GM18511 (cell line): ENCODE data around the gene MBD5.
A peak's percentile ranks its signal among the peaks of the same experiment; 100 is the strongest.

Experiments
- ATAC-seq: cut with Tn5 transposase; IDR thresholded peaks from one replicate; pipeline ENCODE4 v1.9.1; 2021; ENCODE audit warnings: mild to moderate bottlenecking, moderate library complexity; ENCODE audit not compliant: unreplicated experiment

MBD5 gene

GRCh38 chr2:148450531-148450930 is 429.6 kb downstream of the MBD5 start:
- no peak for ATAC-seq

DNA sequence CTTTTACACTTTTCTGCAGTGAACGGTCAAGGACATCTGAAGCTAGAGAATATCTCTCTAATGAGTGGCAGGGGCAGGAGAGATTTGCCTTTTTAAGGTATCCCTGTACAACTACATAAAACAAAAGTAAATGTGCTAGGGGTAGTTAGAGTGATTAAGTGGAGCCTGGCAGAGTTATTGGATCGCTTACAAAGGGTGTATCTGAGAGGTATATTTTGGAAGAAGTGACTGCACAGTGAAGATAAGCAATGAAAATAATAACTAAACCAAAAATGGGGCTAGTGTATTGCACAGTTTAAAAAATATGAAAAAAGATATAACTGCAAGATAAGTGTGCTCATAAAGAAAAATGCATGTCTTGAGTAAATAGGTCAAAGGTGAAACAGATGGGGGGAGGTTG is 430.2 kb downstream of the MBD5 start:
- no peak for ATAC-seq

DNA sequence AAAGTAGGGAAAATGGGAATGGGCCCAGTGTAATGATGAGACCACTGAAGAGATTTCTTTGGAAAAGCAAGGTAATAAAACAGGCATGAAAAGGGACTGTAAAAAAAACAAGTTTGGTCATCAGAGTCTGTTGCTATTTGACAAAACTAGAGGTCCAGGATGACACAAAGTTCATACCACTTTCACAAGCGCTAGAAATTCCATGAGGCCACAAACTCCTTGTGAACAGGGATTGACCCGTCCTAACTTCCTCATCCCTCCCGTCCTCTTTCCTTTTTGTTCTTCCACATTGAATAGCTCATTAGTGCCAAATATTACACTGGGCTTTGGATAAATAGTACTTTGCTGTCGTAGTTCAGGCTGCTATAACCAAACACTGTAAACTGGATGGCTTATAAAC is 434.9 kb downstream of the MBD5 start:
- ATAC-seq, result no peak

DNA sequence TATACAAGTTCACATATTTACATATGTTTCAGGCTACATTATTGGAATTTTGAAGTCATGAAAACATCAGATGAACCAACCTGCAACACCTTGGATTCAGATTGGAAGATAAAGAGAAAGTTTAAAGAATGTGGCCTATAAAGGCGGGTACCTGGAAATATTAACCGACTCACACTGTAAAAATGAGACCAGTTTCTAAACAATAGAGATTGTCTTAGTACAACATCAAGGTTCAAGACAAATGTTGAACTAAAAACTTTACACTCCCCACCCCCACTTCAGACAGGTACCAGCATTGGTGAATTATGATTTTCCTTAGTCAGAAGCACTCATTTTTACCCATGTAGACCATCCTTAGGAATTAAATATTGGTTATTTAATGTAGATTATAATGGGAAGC is 437.3 kb downstream of the MBD5 start:
- ATAC-seq, result no peak

- no peak for ATAC-seq
Measured at GRCh38 chr2:148459377-148459778, 438.5 kb downstream of the MBD5 start.

DNA sequence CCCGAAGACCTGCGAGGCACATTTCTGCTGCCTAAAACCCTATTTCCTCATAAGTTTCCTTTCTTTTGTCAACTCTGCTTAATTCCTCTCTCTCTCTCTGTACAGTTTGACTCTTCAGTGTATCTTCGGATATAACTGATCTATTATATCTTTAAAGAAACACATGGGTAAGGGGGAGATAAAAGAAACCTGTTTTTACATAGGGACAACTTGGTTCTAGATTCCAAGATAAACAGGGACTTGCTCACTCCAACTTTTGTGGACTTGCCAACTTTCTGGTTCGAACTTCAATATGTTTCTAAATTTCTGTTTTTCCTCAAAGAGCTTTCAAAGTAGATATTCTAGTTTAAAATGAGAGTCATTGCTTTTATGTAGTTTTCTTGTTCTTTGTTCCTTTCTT is 441.0 kb downstream of the MBD5 start:
- no peak for ATAC-seq

GRCh38 chr2:148475626-148476025 is 454.7 kb downstream of the MBD5 start:
- ATAC-seq, result no peak

DNA sequence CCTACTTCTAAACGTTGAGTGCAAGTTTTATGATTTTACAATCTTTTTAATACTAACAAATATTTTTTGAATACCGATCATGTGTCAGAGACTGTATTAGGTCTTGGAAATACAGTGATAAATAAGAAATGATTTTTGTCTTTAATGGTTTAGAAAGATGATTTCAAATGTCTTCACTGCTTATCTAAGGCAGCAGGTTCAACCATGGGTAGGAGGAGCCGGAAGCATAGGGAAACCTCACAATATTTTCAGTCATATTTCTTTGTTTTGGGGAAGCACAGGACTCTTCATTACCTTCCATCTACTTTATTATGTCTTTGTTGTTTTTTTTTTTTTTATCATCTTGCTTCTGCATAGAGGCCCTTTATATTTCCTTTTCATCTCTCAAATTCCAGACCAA is 458.5 kb downstream of the MBD5 start:
- ATAC-seq, result no peak

DNA sequence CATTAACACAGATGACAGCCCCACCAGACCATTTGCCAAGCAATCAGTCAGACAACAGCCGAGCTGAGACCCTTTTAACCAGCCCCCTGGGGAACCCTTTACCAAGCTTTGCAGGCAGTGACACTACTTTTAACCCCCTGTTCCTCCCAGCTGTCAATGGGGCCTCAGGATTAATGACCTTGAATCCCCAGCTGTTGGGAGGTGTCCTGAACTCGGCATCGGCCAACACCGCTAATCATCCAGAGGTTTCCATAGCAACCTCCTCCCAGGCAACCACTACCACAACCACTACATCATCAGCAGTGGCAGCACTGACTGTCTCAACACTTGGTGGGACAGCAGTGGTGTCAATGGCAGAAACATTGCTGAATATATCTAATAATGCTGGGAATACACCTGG is 462.8 kb downstream of the MBD5 start:
- no peak for ATAC-seq

GRCh38 chr2:148484066-148484465 is 463.2 kb downstream of the MBD5 start:
- ATAC-seq, result no peak

DNA sequence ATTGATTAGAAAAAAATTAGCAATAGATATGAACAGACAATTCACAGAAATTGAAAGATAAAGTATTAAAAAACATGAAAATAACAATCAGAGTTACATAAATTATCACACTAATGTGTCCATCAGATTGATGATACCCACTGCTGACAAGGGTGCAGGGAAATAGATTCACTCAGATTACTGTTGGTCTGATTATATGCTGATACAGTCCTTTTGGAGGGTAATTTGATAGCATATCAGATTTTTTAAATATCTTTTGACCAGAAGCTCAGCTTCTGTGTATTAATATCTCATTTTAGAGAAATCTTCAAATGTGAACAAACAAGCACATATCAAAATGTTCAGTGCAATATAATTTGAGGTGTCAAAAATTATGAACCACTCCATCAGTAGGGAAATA is 465.8 kb downstream of the MBD5 start:
- no peak for ATAC-seq

- no peak for ATAC-seq
Measured at GRCh38 chr2:148487439-148487838, 466.5 kb downstream of the MBD5 start.

DNA sequence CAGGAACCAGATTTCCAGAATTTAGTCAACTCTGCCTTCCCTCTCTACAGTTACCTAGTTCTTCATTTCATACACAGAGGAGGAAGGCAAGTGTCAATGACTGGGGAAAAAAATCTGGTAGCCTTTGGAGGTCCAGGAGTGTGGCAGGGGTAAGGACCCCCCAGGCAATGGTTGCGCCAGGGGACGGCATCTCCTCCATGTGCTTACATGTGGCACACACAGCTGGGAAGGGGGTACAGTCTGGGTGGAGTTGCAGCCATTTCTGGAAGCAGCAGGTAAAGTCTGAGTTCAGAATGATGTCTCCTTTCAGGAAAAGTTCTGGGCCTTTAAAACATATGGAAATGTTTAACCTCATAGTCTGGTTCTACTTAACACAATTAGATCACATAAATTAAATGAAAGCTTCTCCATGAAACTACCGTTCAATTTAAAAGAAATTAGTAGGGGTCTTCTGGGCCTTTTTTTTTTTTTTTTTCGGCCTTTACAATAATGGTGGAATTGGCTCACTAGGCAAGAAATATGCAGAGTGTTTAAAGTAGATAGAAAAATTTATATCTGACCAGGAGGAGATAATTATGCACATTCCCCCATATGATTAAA is 470.0 kb downstream of the MBD5 start:
- no peak for ATAC-seq

DNA sequence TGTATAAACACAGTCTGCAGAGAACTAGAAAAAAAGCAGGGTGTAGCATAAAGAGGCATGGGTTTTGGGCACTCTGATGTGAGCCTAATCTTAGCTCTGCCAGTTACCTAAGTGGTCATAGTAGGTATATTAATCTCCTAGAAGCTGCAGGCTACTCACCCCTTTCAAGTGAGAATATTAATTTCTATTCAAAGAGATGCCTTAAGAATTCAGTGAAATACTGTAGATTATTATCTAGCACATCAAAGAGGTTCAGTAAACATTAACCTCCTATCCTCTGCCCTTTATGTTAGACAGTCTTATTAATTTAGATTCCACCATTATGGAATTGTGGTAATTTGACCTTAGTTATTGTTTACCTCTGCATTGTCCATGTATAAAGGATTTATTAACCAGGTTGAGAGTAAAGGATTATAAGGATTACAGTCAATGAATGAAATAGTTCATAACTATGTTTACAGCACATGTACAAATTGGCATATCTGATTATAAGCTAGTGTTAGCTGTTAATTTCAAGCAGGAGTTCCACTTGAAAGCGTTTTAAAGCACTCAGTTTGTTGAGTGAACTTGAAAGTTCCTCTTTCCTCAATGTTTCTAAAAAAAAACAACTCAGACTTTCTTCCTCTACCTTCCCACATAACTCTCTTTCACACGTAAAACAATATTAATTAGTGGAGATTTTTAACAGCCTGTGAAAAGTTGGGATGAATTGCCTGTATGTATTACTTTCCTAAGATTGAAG is 473.1 kb downstream of the MBD5 start:
- peak; percentile 78 for ATAC-seq

- ATAC-seq, result no peak
Measured at GRCh38 chr2:148495586-148495985, 474.7 kb downstream of the MBD5 start.

DNA sequence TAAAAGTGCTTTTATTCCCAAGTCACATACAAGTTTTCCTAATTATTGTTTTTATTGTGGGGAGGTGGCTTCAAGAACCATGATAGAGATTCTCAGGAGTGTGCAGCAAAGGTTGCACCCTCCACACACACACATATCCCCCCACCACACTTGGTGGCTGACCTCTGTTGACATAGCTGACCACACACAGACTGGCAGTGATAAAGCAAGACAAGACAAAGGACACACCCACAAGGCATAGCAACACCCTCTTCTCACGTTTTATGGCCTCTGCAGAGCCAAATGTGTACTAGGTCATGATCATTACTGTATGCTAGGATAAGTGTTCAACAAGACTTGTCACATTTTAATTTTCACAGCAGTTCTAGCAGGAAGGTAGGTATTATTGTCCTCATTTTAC is 480.7 kb downstream of the MBD5 start:
- no peak for ATAC-seq

DNA sequence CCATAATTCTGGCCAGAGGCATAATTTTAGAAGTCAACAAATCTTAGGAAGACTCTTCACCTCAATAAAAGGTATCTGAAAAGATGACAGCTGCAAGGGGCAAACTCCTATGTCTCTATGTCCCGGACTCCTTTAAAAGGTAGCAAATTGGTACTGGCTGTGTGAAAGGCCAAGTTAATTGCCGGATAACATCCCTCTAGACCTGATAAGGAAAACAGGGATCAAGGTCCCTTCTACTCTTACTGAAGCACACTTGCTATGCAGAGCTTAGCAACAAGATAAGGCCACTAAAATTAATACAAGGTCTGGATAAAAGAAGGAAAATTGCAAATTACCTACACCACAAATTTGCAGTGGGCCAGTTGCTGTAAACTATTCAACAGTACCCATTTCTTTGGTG is 482.6 kb downstream of the MBD5 start:
- ATAC-seq, result no peak

- no peak for ATAC-seq
Measured at GRCh38 chr2:148507970-148508369, 487.1 kb downstream of the MBD5 start.

- ATAC-seq, result peak; percentile 10
Measured at GRCh38 chr2:148508878-148509287, 488.0 kb downstream of the MBD5 start.

DNA sequence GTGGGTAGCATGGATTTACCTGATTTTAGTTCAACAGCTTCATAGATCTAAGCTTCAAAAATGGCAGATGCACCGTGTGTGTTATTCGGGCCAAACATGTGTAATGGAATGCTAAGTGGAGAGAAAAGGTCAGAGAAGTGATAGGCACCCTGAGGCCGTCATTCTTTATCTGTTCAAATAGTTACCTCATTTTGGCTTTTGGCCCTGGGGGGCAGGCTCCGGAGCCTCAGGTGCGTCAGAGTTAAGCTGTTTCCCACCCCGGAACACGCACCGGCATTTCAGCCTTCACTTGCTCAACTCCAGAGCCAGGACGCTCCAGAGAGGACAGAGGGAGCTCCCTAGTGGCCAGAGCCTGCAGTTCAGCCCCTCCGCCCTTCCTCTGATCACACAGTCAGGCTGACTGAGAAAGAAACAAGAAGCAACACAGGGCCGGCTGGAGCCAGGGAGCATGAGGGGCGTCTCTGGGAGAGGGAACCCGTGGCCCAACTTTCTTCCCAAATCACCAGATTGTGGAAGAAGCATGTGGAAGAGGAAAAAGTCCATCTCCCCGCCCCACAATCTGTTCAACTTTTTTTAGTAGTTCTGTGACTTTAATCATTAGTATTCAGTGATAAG is 488.5 kb downstream of the MBD5 start:
- ATAC-seq, result peak; percentile 100

- no peak for ATAC-seq
Measured at GRCh38 chr2:148511883-148512282, 491.0 kb downstream of the MBD5 start.

- no peak for ATAC-seq
Measured at GRCh38 chr2:148512501-148512900, 491.6 kb downstream of the MBD5 start.
